OCI-LY7 (cell line): ENCODE results near the gene GRB10.
"Not testable (repeated sequence)": the region's sequence is repeated elsewhere in the genome, so short reads cannot be mapped to it uniquely, and the experiment has no call there.

Experiments
- EZH2phosphoT487 ChIP-seq: fragments of 200-600 bp; sonication (generic); IDR thresholded peaks from 2 replicates; pipeline ENCODE4 v1.6.1; 2018; ENCODE audit warnings: low read depth, borderline replicate concordance, mild to moderate bottlenecking, mixed run types, antibody characterized with exemption, low read length, moderate library complexity, mixed read lengths
- TF ChIP-seq, protein P1 (sequence below): fragments of 200-600 bp; sonication (generic); conservative IDR thresholded peaks from 2 replicates; pipeline ENCODE4 v1.5.1; 2014; ENCODE audit warnings: mild to moderate bottlenecking, antibody characterized with exemption, low read length, moderate library complexity, mixed read lengths

GRCh38 chr7:50583295-50583694, 199.4 kb downstream of the GRB10 start:
- TF ChIP-seq, protein P1, sequence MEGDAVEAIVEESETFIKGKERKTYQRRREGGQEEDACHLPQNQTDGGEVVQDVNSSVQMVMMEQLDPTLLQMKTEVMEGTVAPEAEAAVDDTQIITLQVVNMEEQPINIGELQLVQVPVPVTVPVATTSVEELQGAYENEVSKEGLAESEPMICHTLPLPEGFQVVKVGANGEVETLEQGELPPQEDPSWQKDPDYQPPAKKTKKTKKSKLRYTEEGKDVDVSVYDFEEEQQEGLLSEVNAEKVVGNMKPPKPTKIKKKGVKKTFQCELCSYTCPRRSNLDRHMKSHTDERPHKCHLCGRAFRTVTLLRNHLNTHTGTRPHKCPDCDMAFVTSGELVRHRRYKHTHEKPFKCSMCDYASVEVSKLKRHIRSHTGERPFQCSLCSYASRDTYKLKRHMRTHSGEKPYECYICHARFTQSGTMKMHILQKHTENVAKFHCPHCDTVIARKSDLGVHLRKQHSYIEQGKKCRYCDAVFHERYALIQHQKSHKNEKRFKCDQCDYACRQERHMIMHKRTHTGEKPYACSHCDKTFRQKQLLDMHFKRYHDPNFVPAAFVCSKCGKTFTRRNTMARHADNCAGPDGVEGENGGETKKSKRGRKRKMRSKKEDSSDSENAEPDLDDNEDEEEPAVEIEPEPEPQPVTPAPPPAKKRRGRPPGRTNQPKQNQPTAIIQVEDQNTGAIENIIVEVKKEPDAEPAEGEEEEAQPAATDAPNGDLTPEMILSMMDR: not testable (repeated sequence)
- not testable (repeated sequence) for TF ChIP-seq EZH2phosphoT487
